ENCODE data around the gene UNC13D.

UNC13D gene

DNA sequence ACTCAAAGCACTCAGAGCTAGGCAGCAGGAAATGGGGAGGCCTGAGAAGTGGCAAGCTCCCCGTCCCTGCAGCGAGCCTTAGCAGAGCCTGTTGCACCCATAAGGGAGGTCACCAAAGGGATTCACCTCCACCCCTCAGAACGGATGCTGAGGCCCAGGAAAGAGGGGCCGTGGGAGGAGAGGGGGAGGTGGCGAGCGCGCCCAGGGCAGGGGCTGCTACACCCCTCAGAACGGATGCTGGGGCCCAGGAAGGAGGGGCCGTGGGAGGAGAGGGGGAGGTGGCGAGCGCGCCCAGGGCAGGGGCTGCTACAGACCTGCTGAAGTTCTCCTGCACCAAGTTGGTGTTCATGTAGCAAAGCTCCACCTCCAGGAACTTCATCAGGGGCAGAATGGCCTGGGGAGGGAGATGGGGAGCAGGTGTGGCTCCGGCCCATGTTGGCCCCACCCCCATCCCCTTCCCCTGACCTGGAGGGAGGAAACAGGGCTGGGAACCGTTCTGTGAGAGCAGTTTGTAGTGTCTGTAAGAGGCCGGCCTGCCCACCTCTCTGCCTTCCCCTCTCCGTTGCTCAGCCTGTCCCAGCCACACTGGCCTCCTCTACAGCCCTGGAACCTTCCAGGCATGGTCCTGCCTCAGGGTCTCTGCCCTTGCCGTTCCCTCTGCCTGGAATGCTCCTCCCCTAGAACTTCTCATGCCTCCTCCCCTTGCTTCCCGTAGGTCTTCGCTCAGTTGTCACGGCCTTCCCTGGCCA, 11.4 kb downstream of the UNC13D start:
- peak; percentile 50 for DNase-seq

DNA sequence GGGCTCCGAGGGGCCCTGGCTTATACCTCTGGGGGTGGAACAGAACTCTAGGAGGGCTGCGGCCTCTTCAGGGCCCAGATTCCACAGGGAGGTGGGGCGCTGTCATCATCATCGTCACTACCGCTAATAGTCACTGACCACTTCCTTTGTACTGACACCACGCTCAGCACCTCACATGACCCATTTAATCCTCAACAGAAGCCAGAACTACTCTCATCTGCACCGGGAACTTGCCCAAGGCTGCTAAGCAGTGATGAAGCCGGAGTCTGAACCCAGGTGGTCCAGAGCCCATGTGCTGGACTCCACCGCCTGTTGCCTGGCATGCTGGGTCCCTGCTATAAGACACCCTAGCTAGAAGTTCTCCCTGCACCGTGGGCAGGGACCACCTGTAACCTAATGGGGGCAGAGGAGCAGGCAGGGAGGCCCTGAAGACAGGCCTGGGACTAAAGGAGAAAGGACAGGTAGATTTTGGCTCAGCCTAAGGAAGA, 12.0 kb downstream of the UNC13D start:
- peak; percentile 50 for DNase-seq

DNA sequence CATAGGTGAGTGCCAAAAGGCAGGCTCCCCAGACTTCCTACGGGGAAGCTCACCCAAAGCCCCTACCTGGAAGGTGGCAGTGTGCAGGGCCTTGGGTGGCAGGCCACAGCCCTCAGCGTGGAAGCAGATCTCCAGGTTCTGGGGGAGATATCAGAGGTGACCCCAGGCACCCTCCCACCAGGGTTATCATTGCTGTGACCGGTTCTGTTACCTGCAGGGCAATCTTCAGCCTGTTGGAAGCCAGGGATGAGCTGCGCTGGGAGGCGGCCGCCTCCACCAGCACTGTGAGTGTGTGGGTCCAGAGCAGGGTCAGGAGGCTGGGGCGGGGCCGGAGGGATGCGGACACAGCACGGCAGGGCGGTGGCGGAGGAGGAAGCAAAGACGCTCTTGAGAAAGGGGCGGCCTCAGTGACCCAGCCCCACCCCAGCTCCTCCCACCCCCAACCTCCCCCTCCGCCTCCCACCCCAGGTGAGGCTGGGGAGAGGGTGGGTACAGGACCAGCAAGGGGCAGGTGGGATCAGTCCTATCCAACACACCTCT, 13.1 kb downstream of the UNC13D start:
- no peak for DNase-seq

DNA sequence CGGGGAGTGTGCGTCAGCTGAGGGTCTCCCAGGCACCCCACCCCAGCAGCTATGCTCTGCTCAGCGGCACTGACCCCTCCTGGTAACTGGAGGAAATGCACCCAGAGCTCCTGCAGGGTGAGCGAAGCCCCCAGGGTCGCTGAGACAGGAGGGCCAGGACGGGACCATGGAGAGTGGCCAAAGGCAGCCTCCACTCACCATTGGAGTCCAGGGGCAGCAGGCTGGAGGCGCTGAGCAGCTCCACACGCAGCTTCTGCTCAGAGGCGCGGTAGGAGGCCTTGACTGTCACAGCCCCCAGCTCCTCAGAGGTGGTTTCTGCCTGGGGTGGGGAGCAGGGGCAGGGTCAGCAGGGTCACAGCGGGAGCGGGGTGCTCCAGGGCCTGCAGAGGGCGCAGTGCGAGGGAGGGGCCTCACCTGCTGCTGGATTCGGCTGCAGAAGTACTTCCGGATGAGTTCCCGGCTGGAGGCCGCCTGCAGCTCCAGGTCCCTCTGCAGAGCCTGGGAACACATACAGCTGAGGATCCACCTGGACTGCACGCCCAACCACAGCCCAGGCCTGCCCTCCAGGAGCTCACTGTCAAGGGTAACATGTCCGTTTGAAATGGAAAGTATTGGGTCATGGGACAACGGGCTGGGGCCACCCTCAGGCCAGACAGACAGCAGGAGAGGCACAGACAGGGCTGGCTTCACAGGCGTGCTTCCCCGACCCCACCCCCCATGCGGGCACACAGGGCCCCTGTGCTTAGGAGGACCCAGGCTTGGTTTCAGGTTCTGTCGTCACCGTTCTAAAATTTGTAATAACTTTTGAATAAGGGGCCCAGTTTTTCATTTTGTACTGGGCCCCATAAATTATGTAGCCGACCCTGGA, 13.8 kb downstream of the UNC13D start:
- peak; percentile 54 for DNase-seq

DNA sequence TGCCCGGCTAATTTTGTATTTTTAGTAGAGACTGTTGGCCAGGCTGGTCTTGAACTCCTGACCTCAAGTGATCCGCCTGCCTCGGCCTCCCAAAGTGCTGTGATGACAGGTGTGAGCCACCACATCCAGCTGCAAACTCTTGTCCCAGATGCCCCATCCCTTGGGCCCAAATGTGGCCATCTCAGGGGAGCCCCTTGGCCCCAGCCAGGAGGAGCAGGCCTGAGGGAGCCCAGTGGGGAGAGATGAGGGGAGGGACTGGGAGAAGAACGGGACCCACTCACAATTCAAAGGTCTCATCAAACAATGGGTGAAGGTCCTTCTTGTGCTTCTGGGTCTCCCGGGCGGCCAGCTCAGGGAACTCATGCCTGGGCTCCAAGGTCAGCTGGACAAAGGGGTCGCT, 14.5 kb downstream of the UNC13D start:
- DNase-seq, result no peak

DNA sequence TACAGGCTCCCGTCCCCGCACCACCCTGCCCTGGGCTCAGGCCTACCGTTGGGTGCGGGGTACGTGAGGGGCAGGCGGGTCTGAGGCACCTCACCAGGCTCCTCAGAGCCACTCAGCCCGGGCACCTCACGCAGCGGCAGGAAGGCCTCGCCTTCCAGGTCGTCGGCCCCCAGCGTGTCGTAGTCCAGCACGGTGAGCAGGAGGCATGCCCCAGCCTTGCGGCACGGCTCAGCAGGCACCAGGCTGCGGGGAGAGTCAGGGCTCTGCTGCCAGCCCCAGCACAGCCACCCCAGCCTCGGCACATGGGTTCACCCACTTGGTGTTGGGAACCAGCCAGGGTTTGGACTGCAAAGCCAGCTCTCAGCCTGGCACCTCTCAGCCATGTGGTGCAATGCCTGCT, 15.5 kb downstream of the UNC13D start:
- DNase-seq, result no peak

DNA sequence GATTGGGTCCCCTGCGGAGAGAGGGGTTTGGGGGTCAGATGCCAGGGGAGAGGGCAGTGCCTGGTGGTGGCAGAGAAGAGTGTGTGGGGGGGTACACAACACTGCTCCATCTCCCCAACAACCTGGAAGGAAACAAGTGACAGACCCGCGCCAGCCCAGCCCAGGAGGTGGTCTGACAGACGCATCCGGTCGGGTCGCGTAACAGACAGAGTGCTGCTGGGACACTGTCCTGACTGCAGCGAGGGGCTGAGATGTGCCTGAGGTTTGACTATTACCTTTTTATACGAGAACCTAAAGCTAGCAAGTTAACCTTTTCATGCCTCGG, 16.2 kb downstream of the UNC13D start:
- DNase-seq, result no peak

DNA sequence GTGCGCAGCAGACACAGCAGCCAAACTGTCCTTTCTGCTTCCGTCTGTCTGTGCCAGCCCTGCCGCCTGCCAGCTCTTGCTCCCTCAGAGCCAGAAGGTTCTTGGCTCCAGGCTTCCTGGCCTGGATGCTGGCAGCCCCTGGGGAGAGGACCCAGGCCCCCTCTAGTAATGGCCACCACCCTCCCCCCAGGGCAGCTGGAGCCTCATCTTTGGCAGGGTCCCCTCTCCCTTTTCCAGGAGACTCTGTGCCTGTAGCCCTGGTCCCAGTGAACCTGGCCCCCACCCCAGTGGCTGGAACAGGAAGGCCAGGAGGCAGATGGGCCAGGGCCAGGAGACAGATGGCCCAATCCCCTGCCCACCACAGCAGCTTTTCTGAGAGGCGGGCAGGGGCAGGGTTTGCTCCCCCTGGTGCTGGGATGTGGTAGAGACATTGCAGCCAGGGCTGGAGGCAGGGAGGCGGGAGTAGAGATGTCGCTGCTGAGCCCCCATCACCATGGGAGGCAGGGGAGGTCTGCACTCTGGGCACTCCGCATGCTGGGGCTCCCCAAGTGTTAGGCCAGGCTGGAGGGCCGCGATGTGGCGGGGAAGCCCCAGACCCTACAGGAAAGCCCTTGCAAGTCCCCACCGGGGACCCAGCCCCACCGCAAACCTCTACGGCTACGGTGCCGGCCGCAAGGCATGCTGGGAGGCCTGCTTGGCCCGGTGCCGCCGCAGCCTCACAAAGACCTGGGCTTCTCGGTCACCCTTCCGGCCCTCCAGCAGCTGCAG, 16.7 kb downstream of the UNC13D start:
- peak; percentile 77 for DNase-seq

DNA sequence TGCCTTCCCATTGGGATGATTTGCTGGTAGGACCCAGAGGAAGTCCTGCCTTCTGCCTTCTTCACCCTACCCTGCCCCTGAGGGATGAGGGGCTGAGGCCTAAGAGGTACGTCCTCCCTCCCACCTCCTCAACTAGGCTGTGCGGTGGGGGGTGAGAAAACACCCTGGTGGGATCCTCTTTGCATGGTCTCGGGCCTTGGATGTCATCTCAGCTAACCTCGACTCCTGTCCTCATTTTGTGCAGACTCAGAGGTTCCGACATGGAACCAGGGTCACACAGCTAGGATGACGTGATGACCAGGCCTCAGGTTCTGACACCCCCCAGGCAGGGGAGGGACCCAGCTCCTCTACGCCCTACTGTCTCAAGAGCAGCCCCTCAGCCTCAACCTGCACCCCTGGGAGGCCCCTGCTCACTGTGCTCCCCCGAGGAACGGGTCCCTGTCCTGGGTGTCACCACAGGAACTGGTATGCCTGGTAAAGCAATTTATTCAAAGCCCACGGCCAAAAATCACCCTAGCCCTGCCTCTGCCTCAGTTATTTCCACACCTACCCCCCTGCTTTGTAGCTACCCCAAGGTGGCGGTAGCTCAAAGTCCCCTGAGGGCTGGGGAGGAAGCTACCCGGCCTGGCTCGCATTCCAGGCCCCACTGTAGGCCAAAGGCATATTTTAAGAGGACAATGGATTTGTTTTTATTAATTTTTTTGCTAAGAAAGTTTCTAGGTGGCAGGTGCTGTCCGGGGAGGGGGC, 17.5 kb downstream of the UNC13D start:
- DNase-seq, result no peak

DNA sequence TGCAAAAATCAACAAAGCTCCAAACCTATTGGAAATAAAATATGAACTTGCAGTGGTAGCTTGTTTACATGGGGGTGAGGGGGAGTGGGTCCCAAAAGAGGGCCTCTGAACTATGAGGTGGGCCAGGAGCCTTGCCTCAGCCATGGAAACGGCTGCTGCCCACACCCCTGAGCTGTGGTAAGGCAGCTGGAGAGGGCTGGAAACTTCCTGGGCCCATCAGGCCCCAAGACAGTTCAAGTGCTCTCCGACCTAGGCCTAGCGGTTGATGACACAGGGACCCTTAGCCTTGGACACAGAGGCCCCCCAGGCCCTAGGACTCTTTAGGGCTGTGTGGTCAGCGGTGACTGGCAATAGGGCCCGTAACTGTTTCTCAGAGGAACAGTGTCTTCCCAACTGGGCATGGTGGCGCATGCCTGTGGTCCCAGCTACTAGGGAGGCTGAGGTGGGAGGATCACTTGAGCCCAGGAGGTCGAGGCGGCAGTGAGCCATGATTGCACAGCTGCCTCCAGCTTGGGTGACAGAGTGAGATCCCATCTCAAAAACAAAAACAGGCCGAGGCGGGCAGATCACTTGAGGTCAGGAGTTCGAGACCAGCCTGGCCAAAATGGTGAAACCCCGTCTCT, 18.3 kb downstream of the UNC13D start:
- no peak for DNase-seq

DNA sequence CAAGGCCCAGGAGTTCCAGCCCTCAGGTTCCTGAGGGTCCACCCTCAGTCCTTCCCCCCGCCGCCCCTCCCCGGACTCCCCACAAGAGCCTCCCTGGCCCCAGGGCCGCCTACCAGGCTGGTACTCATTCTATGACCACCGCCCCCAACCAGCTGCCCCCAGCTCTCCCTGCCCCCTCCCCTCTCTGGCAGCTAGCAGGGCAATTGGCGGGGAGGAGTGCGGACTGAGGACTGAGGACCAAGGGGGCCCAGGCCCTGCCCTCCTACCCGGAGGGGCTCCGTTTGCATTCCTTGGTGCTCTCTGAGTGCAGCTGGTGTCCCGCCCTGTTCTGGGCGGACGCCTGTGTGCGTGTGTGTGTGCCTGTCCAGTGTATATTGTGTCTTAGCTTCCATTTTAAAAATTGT, 19.1 kb downstream of the UNC13D start:
- no peak for DNase-seq

DNA sequence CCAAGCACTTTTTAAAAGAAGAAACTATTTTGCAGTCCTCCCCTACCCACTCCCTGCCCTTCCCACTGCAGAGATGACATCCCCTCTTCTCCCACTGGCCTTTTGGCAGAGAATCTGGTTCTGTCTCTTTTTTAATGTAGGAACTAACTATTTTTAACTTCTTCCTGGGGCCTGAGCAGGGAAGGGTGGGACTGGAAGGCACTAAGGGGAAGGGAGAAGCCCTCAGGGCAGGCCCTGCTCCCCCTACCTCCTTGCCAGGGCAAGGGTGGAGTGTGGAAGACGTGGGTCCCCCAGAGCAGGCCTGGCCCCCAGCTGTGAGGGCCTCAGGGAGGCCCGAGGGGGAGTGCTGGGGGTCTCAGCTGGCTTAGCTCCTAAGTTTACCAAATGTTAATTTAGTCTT, 19.5 kb downstream of the UNC13D start:
- no peak for DNase-seq

DNA sequence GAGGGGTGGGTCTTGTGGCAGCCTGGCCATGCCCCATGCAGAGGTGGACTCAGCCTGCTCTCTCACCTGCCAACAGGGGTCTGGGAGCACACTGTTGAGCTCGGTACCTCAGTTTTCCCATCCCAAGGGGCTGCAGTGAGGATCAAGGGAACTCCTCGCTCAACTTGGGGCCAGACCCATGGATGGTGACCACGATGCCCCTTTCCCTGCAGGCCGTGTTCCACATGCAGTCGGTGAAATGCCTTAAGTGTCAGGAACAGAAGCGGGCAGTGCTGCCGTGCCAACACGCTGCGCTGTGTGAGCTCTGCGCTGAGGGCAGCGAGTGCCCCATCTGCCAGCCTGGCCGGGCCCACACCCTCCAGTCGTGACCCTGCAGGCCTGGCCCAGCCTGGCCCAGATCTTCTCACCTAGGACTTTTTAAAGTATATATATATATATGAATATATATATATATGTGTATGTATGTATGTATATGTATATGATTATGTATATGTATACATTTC, 20.1 kb downstream of the UNC13D start:
- no peak for DNase-seq

DNA sequence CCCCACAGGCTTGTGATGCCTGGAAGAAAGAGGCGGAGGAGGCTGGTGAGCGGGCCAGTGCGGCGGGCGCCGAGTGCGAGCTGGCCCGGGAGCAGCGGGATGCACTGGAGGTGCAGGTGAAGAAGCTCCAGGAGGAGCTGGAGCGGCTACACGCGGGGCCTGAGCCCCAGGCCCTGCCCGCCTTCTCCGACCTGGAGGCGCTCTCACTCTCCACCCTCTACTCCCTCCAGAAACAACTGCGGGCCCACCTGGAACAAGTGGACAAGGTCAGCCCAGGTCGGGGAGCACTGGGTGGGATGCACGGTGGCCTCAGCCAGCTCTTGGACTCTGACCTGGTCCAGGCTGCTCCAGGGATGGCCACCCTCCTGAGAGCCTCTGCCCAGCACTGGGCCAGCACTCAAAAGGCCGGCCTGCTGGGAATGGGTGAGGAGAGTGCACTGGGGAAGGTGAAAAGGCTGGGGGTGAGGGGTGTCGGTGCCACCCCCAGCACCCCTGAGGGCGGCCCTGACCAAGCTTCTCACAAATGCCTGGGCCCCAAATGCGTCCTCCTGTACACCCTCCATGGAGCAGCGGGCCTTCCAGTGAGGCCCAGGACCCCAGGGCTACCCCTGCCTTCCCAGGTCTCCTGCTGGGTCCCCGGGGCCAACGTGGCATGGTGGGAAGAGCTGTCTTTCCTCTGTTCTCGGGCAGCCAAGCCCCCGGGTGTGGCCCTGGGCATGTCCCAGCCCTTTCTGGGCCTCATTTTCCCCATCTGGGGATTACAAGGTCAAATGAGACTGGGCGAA, 20.8 kb downstream of the UNC13D start:
- DNase-seq, result no peak

DNA sequence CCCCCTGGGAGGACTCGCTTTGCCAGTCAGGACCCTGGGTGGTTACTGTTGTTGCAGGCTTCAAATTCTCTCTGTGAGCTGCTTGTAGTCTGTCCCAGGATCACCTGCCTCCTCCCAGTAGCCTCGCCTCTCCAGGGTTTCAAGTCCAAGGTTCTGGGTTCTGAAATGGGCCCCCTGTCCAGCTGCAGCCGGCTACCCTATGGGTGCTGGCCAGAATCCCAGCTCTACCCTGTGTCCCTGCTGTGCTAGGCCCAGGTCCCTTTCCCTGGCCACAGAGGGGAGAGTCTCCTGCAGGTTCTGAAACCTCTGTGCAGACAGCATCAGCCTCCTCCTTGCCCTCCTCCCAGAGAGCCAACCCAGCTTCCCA, 21.4 kb downstream of the UNC13D start:
- DNase-seq, result no peak

DNA sequence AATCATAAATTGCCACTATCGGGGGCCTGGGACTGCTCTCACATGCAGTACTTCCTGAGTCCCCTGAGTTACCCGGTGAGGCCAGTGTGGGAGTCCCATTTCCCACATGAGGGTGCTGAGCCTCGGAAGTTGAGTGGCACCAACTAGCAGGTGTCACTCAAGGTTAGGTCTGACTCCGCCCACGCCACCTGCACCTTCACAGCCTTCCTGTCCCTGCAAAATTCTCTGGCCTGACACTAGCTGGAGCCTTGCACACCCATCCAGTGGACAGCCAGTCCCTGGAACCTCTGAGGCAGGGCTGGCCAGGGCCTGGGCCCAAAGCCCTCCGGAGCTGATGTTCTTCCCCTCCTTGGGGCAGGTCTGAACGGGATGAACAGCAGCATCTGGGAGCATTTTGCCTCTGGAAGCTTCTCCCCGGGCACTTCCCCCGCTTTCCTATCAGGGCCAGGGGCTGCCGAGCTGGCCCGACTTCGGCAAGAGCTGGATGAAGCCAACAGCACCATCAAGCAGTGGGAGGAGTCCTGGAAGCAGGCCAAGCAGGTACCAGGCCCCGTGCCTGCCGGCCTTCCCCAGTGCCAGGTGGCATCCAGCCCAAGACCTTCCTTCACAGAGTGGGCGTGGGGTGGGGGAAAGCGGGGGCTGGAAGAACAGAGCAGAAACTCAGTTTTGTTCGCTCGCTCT, 21.9 kb downstream of the UNC13D start:
- peak; percentile 70 for DNase-seq

DNA sequence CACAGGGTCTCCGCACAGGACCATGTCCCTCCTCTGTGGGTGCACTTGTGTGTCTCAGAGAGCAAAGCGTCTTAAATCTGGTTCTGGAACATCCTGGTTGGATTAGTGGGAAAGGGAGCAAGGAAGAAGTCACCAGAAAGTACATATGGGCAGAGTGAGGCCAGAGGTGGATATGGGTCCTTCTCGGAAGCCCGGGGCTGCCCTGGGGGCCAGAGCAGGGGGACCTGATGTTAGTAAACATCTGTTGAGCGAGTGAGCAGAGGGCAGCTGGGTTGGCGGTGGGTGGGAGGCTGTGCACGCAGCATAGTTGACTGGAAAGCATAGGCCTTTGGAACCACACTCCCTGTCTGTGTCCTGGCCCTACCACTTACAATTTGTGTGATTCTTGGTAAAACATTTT, 22.7 kb downstream of the UNC13D start:
- DNase-seq, result no peak

DNA sequence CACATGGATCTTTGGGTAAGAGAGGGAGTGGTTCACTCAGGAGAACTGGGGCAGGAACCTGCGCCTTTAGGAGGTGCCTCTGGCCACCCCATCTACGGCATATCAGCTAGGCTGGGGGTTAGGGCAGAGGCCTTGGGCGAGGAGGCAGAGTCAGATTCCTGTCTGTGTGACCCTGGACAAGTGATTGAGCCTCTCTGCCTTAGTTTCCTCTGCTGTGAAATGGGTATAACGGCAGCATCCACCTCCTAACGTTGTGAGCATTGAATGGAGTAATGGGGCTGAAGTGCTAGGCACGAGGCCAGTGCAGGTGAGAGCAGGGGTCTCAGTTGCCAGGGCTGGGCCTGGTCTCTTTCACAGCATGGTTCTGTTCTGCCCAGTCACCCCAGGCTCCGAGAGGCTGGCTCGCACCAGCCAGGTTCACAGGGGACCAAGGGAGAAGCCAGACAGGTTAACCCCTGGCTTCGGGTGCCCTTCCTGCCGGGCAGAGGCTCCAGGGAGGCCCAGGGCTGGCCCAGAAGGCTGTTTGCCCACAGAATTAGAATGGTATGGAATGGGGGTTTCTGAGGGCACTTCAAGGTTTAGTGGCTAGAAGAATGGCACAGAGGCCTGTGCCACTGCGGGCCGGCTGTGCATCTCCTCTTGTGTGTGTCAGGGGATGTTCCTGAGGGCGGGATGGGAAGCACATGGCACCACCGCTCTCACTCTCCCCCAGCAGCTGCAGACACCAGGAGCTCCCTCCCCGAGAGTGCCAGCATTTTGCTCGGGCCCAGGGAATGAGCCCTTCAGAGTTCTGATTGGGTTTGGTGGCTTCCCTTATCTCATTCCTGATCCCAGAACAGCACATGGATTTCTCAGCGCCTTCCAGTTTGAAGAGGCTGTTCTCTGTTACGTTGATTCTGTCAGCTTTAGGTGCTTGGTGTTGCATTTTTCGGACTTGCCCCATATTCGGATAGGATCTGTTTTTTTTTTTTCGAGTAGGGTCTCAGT, 23.8 kb downstream of the UNC13D start:
- no peak for DNase-seq

DNA sequence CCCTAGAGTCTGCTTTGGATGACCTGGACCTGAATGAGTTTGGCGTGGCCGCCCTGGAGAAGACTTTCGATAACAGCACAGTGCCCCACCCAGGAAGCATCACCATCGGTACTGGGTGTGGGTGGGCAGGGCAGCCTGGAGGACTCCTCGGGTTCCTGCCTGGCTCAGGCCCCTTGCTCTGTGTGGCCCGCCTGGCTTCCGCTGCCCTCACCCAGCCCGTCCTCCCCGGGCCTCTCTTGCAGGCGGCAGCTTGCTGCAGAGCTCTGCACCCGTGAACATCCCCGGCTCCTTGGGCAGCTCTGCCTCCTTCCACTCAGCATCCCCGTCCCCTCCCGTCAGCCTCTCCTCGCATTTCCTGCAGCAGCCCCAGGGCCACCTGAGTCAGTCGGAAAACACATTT, 24.5 kb downstream of the UNC13D start:
- no peak for DNase-seq
